HL-60 (cell line): ENCODE results near the gene PAK5.

Experiments
- DNase-seq, 2 experiments: peaks; one replicate each; pipeline ENCODE4 v3.0.0-alpha.2; 2010 to 2020; ENCODE audit warnings: low read depth in 1 of 2, low spot score in 1 of 2
- H3K27ac ChIP-seq: fragments of 250-450 bp; sonication (Bioruptor Pico); replicated peaks from 2 replicates; pipeline ENCODE4 v1.5.1; 2020; ENCODE audit warnings: mild to moderate bottlenecking, moderate library complexity
- H3K27me3 ChIP-seq: fragments of 250-450 bp; sonication (Bioruptor Pico); 2 replicates; pipeline ENCODE4 v1.5.1; 2021; ENCODE audit warnings: mild to moderate bottlenecking, moderate library complexity; ENCODE audit not compliant: insufficient read depth, poor library complexity, severe bottlenecking
- H3K4me3 ChIP-seq: replicated peaks from 2 replicates; pipeline ENCODE4 v1.5.1; 2011; ENCODE audit warnings: mild to moderate bottlenecking, control low read depth, low read length; ENCODE audit not compliant: insufficient read depth
- CTCF ChIP-seq: IDR thresholded peaks from one replicate; pipeline ENCODE4 v1.5.1; 2011; ENCODE audit warnings: low read length, control low read depth, inconsistent platforms; ENCODE audit not compliant: insufficient read depth
- GABPA ChIP-seq: IDR thresholded peaks from 2 replicates; pipeline ENCODE4 v1.6.1; 2012; ENCODE audit warnings: low read depth
- POLR2AphosphoS5 ChIP-seq: IDR thresholded peaks from 2 replicates; pipeline ENCODE4 v1.6.1; 2012; ENCODE audit warnings: low read depth
- REST ChIP-seq: IDR thresholded peaks from 2 replicates; pipeline ENCODE4 v1.6.1; 2012; ENCODE audit warnings: low read depth; ENCODE audit not compliant: insufficient replicate concordance
- SPI1 ChIP-seq: IDR thresholded peaks from 2 replicates; pipeline ENCODE4 v1.6.1; 2012; ENCODE audit warnings: low read depth, mild to moderate bottlenecking, borderline replicate concordance

PAK5 gene

GRCh38 chr20:9498322-9498721 is 340.6 kb downstream of the PAK5 start:
- DNase-seq, result peak in 1 of 2 experiments; percentile 74
- no peaks in the 10 kb centered on the region for H3K27me3 ChIP-seq
- TF ChIP-seq REST (no peak), POLR2AphosphoS5 (no peak), SPI1 (no peak), GABPA (no peak), CTCF (no peak)
- H3K4me3 ChIP-seq, result no peak overlapping the region
- no peak overlapping the region for H3K27ac ChIP-seq

GRCh38 chr20:9496155-9496554 is 342.7 kb downstream of the PAK5 start:
- no peaks in the 10 kb centered on the region for H3K27me3 ChIP-seq
- H3K27ac ChIP-seq, result no peak overlapping the region
- TF ChIP-seq GABPA, result no peak
- TF ChIP-seq CTCF, result no peak
- no peak for TF ChIP-seq POLR2AphosphoS5
- no peak for TF ChIP-seq SPI1
- no peak for TF ChIP-seq REST
- H3K4me3 ChIP-seq, result no peak overlapping the region
- DNase-seq, result no peak

- H3K4me3 ChIP-seq, result no peak overlapping the region
- DNase-seq, result no peak
- H3K27ac ChIP-seq, result no peak overlapping the region
- no peaks in the 10 kb centered on the region for H3K27me3 ChIP-seq
- TF ChIP-seq SPI1 (no peak), GABPA (no peak), POLR2AphosphoS5 (no peak), CTCF (no peak), REST (no peak)
Observed at GRCh38 chr20:9495701-9496100, 343.2 kb downstream of the PAK5 start.
